NCI-H748 treated with DMSO at 0.1 percent for 48 hours (cell line): Measurements from ENCODE around the gene NKD2.

Experiments
- DNase-seq: peaks from one replicate; lab custom pipeline; 2025; lab: John Stamatoyannopoulos, UW

Gene NKD2

GRCh38 chr5:1029945-1030625, 21.5 kb downstream of the NKD2 start:
- no peak for DNase-seq

DNA sequence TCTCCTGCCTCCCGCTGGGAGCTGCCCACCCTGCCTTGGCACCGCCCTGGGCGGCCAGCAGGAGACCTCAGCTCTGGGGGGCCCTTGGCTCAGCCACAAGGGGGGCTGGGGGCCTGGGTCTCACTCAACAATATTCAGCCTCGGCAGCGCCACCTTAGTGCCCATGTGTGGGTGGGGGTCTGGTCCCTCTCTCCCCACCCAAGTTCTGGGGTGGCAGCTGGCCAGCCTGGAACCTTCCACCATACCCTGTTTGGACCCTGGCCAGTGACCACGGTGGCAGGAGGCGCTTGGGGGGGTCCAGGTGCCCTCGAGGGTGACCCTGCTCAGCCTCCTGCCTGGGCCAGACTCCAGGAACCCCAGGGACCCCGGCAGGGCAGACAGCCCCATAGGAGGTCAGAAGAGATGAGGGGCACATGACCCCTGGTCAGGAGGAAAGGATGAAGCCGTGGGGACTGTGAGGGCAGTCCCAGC, 22.2 kb downstream of the NKD2 start:
- DNase-seq: no peak

DNA sequence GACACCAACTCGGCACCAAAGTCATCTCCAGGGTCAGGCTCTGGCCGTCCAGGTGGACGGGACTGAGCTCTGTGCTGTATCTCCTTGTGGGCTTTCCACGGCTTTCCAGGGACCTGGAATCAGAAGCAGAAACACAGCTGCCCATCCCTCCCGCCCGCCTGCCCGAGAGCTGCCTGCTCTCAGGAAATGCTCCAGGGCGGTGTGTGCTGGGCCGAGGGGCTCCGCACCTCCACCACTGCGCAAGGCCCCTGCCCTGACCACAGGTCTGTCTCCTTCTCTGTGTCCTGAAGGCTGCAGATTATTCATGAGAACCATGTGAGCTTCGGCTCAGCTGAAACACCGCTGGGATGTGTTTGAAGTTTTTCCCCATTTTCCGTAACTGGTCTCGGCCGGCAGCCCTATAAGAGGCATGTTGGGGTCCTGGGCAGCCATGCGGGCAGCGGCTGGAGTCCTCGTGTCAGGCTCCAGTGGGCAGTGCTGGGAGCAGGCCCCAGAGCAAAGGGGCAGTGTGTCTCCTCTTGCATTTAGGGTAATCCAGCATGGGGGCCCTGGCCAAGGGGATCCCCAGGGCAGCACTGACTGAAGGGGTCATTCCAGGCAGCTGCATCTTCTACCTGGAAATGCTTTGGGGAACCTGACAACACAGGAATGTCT, 22.8 kb downstream of the NKD2 start:
- DNase-seq: no peak

GRCh38 chr5:1032011-1032410, 23.4 kb downstream of the NKD2 start:
- DNase-seq: no peak

DNA sequence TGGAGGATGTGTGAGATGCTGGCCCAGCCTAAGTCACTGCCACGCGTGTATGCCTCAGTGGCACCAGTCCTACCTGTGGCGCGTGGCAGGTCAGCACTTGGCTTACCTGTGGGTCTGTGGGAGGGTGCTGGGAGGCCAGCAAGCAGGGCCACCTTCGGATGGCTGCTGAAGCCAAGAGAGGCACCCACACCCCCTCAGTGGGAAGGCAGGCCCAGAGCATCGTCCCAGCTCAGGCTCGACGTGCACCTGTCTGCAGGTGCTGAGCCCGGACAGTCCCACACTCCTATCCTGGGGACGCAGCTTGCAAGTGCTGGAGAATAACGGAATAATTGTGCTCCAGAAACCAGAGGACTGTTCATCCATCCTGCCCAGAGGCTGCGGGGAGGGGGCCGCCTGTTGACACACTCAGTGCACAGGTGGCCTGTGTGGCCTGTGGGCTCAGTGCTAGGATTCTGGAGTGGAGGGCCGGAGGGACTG, 24.0 kb downstream of the NKD2 start:
- DNase-seq: no peak

GRCh38 chr5:1033178-1033577, 24.6 kb downstream of the NKD2 start:
- DNase-seq: no peak

- DNase-seq: no peak
Observed at GRCh38 chr5:1033606-1034420, 25.2 kb downstream of the NKD2 start.

DNA sequence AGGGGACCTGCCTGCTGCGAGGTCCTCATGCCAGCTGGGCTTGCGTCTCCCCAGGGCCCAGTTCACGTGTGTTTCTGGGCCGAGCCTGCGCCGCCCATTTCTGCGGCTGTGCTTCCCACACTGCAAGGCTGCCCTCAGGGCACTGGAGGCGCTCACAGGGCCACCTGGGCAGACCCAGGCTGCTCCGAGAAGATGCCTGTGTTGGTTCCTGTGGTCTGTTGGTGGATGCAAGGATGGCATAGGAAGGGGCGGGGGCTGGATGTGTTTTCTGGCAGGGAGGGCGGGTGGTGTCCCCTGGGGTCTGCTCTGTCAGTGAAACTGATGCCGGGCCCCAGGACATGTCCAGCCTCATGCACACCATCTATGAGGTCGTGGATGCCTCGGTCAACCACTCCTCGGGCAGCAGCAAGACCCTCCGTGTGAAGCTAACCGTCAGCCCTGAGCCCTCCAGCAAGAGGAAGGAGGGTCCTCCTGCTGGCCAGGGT, 25.9 kb downstream of the NKD2 start:
- DNase-seq: no peak

GRCh38 chr5:1034986-1035385, 26.4 kb downstream of the NKD2 start:
- no peak for DNase-seq

DNA sequence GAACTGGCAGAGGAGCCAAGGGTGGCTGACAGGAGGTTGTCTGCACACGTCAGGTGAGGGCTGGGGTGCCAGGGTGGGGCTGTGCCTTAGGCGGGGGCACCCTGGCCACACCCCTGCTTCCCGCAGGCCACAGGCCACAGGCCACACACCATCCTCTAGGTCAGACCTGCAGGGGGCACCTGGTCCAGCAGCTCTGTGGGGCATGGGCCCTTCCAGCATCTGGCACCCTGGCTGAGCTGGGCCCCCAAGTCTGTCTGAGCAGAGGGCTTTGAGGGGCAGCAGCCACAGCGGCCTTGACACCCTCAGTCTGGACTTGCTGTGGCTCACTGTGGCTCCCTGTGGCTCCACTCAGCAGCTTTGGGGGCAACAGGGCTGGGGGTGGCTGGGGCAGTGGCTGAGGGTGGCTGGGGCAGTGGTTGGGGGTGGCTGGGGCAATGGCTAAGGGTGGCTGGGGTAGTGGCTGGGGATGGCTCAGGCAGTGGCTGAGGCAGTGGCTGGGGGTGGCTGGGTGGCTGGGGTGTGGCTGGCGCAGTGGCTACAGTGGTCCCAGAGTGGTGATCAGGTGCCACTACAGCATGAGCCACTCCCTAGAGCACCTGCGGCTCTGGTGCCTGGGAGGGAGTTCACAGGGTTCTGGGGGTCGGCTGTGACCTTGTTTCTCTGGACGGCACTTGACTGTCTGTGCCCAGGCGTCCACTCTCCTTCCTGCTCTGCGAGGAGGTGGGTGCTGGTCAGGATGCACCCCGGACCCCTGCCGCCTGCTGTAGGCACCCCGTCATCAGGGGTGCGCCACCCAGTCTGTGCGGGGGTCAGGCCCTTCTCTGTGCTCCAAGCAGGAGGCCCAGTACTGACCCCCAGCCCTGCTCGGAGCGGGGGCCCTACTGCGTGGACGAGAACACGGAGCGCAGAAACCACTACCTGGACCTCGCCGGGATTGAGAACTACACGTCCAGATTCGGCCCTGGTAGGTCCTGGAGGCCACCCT, 27.1 kb downstream of the NKD2 start:
- no peak for DNase-seq

DNA sequence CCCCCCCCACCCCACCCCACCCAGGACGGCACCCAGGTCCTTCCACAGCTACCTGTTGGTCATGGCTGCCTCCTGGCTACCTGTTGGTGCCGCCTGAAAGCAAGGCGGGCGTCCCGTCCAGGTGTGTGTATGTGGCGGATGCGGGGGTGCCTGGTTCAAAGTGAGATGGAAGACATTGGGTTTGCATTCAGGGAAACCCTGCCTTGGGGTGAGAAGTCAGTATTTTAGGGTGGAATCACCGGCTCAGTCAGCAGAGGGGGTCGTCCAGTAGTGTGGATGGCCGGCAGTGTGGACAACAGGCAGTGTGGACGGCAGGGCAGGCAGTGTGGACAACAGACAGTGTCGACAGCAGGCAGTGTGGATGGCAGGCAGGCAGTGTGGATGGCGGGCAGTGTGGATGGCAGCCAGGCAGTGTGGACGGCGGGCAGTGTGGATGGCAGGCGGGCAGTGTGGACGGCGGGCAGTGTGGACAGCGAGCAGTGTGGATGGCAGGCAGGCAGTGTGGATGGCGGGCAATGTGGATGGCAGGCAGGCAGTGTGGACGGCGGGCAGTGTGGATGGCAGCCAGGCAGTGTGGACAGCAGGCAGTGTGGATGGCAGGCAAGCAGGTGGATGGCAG, 28.0 kb downstream of the NKD2 start:
- DNase-seq: no peak

DNA sequence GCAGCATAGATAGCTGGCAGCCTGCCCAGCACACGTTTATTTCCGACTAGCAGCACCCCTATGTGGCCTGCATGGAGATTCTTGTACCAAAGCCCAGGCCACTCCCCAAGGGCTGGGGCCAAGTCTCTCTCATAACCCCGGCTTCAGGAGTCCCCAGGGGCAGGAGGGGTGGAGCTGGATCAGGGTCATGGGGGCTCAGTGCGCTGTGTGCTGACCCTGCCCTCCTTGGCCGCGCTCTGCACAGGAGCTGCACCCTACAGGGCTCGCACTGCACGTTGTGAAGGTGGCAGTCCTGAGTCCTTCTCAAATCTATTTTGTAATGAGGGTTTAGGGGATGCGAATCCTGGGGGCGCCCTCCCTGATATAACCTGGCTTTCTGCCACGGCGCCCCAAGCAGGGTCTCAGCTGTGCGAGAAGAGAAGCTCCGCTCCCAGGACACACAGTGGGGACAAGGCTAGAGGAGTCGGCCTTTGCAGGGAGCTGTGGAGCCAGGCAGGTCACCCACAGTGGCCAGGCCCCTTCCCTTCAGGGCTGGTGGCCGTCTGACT, 28.6 kb downstream of the NKD2 start:
- DNase-seq: no peak

- DNase-seq: no peak
Observed at GRCh38 chr5:1037671-1038416, 29.2 kb downstream of the NKD2 start.

DNA sequence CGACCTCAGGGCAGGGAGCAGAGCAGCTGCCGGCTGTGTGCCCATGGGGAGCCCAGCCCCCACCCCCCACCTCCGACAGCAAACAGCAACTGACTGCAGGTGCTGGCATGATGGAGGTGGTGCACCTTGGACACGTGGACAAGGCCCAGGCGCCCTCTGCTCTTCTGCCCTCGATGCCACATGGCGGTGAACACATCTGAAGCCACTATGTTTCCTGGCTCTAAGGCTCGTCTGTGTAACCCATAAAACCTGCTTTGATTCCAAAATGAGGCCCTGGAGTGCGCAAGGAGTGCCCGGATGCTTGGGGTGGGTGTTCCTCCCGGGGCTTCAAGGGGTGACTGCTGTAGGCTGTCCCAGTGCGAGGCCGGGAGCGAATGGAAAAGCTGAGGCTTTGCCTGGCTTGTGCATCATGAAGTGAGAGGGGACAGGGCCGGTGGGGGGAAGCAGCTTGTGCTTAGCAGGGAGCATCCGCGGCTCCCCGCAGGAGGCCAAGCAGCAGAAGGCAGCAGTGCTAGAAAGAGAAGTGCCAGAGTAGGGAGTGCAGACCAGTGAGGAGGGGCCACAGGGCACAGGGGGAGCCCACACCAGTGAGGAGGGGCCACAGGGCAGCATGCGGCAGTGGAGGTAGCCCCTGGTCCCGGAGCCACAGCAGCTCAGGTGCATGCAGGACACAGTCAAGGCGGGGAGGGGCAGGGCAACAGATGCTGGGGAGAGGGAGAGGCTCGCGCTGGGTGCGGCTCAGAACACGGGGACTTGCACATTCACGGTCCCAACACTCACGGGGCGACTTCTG, 30.0 kb downstream of the NKD2 start:
- DNase-seq: no peak

GRCh38 chr5:1039210-1039548, 30.6 kb downstream of the NKD2 start:
- DNase-seq: no peak

- DNase-seq: no peak
Observed at GRCh38 chr5:1039706-1040260, 31.2 kb downstream of the NKD2 start.

- DNase-seq: no peak
Observed at GRCh38 chr5:1040571-1040970, 32.0 kb downstream of the NKD2 start.

DNA sequence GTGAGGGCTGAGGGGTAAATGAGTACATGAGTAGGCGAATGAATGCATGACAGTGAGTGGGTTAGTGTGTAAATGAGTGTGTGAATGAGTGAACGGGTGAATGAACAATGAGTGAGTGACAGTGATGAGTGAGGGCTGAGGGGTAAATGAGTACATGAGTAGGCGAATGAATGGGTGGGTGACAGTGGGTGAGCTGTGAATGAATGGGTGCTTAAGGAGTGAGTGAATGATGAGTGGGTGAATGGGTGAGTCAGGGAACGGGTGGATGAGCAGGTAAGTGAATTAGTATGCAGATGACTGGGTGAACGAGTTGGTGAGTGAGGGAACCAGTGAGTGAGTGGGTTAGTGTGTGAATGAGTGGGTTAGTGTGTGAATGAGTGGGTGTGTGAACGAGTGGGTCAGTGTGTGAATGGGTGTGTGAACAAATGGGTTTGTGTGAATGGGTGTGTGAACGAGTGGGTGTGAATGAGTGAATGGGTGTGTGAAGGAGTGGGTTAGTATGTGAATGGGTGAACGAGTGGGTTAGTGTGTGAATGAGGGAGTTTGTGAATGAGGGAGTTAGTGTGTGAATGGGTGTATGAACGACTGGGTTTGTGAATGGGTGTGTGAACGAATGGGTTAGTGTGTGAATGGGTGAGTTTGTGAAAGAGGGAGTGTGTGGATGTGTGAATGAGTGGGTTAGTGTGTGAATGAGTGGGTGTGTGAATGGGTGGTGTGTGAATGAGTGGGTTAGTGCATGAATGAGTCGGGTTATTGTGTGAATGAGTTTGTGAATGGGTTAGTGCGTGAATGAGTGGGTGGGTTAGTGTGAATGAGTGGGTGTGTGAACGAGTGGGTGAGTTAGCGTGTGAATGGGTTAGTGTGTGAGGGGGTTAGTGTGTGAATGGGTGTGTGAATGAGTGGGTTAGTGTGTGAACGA, 32.9 kb downstream of the NKD2 start:
- no peak for DNase-seq
